PC-9 (cell line): ENCODE data around the gene CD48.

Source experiments
- CTCF ChIP-seq: fragments of 200-600 bp; sonication (generic); conservative IDR thresholded peaks from 2 replicates; pipeline ENCODE4 v1.6.1; 2017; ENCODE audit warnings: mixed run types, antibody characterized with exemption, mild to moderate bottlenecking, moderate library complexity
- EZH2 ChIP-seq: fragments of 200-600 bp; sonication (generic); IDR thresholded peaks from 2 replicates; pipeline ENCODE4 v1.8.0; 2017; ENCODE audit warnings: antibody characterized with exemption, low read depth

GRCh38 chr1:160702100-160702499 lies 9.5 kb downstream of the CD48 start:
- TF ChIP-seq CTCF = no peak
- no peak for TF ChIP-seq EZH2
